Endothelial cell of umbilical vein (primary cell): ENCODE results near the gene RECK.

Experiments
- CTCF ChIP-seq, 2 donors: IDR thresholded peaks; 1 replicate in 1 of 2; 2 replicates in 1 of 2; pipeline ENCODE4 v1.5.1; 2011; ENCODE audit warnings: low read length in 2 of 2, mild to moderate bottlenecking in 2 of 2, moderate library complexity in 2 of 2, control low read depth in 1 of 2, inconsistent platforms in 1 of 2, low read depth in 1 of 2; ENCODE audit not compliant: insufficient read depth in 1 of 2; ENCODE audit errors: extremely low read depth in 1 of 2
- POLR2A ChIP-seq: IDR thresholded peaks from 2 replicates; pipeline ENCODE4 v1.6.1; 2012; ENCODE audit warnings: low read depth, mild to moderate bottlenecking, control low read depth, low read length
- POLR2AphosphoS5 ChIP-seq: IDR thresholded peaks from 2 replicates; pipeline ENCODE4 v1.6.1; 2012; ENCODE audit warnings: low read depth, mild to moderate bottlenecking, control low read depth, low read length, moderate library complexity; ENCODE audit not compliant: insufficient read depth
- TF ChIP-seq, protein P1 (sequence below): IDR thresholded peaks from 2 replicates; pipeline ENCODE4 v1.6.1; 2011; ENCODE audit not compliant: insufficient read depth, insufficient read length

- TF ChIP-seq POLR2A, result no peak
- TF ChIP-seq CTCF (IDR thresholded peaks at IDR 0.05; ENCODE audit: extremely low read depth in 1 of 2, insufficient read depth in 1 of 2, low read depth in 1 of 2, low read length in 2 of 2), result no peak
- TF ChIP-seq, protein P1, sequence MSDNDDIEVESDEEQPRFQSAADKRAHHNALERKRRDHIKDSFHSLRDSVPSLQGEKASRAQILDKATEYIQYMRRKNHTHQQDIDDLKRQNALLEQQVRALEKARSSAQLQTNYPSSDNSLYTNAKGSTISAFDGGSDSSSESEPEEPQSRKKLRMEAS, result no peak
- no peak for TF ChIP-seq POLR2AphosphoS5
Observed at GRCh38 chr9:36086442-36086841, 49.7 kb downstream of the RECK start.
